Measurements from ENCODE around the gene LSM14A.

Gene LSM14A

GRCh38 chr19:34181111-34181864 is 9.0 kb downstream of the LSM14A start:
- Histone ChIP-seq H3K4me1 (ENCODE audit: control insufficient read depth in 1 of 2, insufficient read depth in 1 of 2, low read depth in 1 of 2, low read length in 1 of 2) (peaks cover 54 to 58% of the 10 kb centered on the region in 2 experiments), H3K4me3 (ENCODE audit: low read depth in 1 of 2, low read length in 1 of 2) (no peak overlapping the region), H3K27me3 (no peaks in the 10 kb centered on the region), H3K36me3 (peaks cover 10% of the 10 kb centered on the region), H3K9me3 (no peaks in the 10 kb centered on the region), H3K27ac (peak overlapping the region; percentile 68)
- no peak for TF ChIP-seq CTCF (IDR thresholded peaks at IDR 0.05)

- Histone ChIP-seq H3K9me3 (no peaks in the 10 kb centered on the region), H3K4me3 (ENCODE audit: low read depth in 1 of 2, low read length in 1 of 2) (no peak overlapping the region), H3K27ac (peak overlapping the region; percentile 68), H3K4me1 (ENCODE audit: control insufficient read depth in 1 of 2, insufficient read depth in 1 of 2, low read depth in 1 of 2, low read length in 1 of 2) (peaks cover 54 to 56% of the 10 kb centered on the region in 2 experiments), H3K27me3 (no peaks in the 10 kb centered on the region), H3K36me3 (peaks cover 10% of the 10 kb centered on the region)
- no peak for TF ChIP-seq CTCF (IDR thresholded peaks at IDR 0.05)
Observed at GRCh38 chr19:34182125-34182524, 9.8 kb downstream of the LSM14A start.

- no peak for TF ChIP-seq CTCF (IDR thresholded peaks at IDR 0.05)
- no peaks in the 10 kb centered on the region for H3K9me3 ChIP-seq
- H3K27ac ChIP-seq: peak overlapping the region; percentile 64
- H3K27me3 ChIP-seq: no peaks in the 10 kb centered on the region
- peaks cover 65 to 70% of the 10 kb centered on the region in 2 experiments for H3K4me1 ChIP-seq (ENCODE audit: control insufficient read depth in 1 of 2, insufficient read depth in 1 of 2, low read depth in 1 of 2, low read length in 1 of 2)
- no peak overlapping the region for H3K4me3 ChIP-seq (ENCODE audit: low read depth in 1 of 2, low read length in 1 of 2)
- H3K36me3 ChIP-seq: no peaks in the 10 kb centered on the region
Observed at GRCh38 chr19:34184880-34185491, 12.7 kb downstream of the LSM14A start.

GRCh38 chr19:34186205-34186604 is 13.9 kb downstream of the LSM14A start:
- H3K36me3 ChIP-seq: no peaks in the 10 kb centered on the region
- no peaks in the 10 kb centered on the region for H3K27me3 ChIP-seq
- peaks cover 53 to 57% of the 10 kb centered on the region in 2 experiments for H3K4me1 ChIP-seq (ENCODE audit: control insufficient read depth in 1 of 2, insufficient read depth in 1 of 2, low read depth in 1 of 2, low read length in 1 of 2)
- no peak overlapping the region for H3K27ac ChIP-seq
- H3K9me3 ChIP-seq: no peaks in the 10 kb centered on the region
- no peak for TF ChIP-seq CTCF (IDR thresholded peaks at IDR 0.05)
- no peak overlapping the region for H3K4me3 ChIP-seq (ENCODE audit: low read depth in 1 of 2, low read length in 1 of 2)

GRCh38 chr19:34187011-34187410 is 14.7 kb downstream of the LSM14A start:
- no peak overlapping the region for H3K4me3 ChIP-seq (ENCODE audit: low read depth in 1 of 2, low read length in 1 of 2)
- no peaks in the 10 kb centered on the region for H3K27me3 ChIP-seq
- TF ChIP-seq CTCF (IDR thresholded peaks at IDR 0.05): no peak
- no peaks in the 10 kb centered on the region for H3K9me3 ChIP-seq
- peaks cover 45 to 49% of the 10 kb centered on the region in 2 experiments for H3K4me1 ChIP-seq (ENCODE audit: control insufficient read depth in 1 of 2, insufficient read depth in 1 of 2, low read depth in 1 of 2, low read length in 1 of 2)
- no peaks in the 10 kb centered on the region for H3K36me3 ChIP-seq
- no peak overlapping the region for H3K27ac ChIP-seq

All from neutrophil (primary cell).